GM12878 (cell line): ENCODE data around the gene AGTRAP. TPM values are rescaled to one million over a fixed set of nuclear protein-coding genes. Genes with fewer than 3 reads are reported as not detected.

Source experiments
- ATAC-seq: fragments of 200-7000 bp; cut with Tn5 transposase; 3 replicates; pipeline ENCODE4 v1.9.1; 2020; ENCODE audit warnings: mild to moderate bottlenecking, moderate library complexity
- BruUV-seq: library from RNA; stranded (reverse); fragments of 400-500 nt; replicated peaks from 2 replicates; lab custom pipeline; 2021; lab: Mats Ljungman, UMichigan
- CTCF ChIA-PET: fragments of 300-600 bp; sonication (Branson Sonifier 250); formaldehyde crosslinking; extraction: SDS; loops from one replicate; lab custom pipeline; 2021; ENCODE audit warnings: inconsistent platforms; lab: Yijun Ruan, JAX
- POLR2A ChIA-PET: fragments of 350-600 bp; formaldehyde crosslinking; extraction: SDS; loops from one replicate; lab custom pipeline; 2021; ENCODE audit warnings: inconsistent platforms; lab: Charles Lee
- RAD21 ChIA-PET: fragments of 300-600 bp; sonication (Branson Sonifier 250); formaldehyde crosslinking; loops from one replicate; lab custom pipeline; 2023; ENCODE audit warnings: antibody characterized with exemption; ENCODE audit not compliant: unreplicated experiment; lab: Charles Lee
- SMC1A ChIA-PET: fragments of 300-600 bp; sonication (Branson Sonifier 250); formaldehyde crosslinking; loops from one replicate; lab custom pipeline; 2023; ENCODE audit not compliant: unreplicated experiment, uncharacterized antibody; lab: Charles Lee
- DNase-seq: peaks from one replicate; pipeline ENCODE4 v3.0.0-alpha.2; 2011; ENCODE audit warnings: low read depth, low spot score
- FAIRE-seq: peaks from 3 replicates; lab custom pipeline; 2011; peaks lifted over from hg19 to GRCh38; lab: Jason Lieb, UNC
- H2AFZ ChIP-seq: 2 replicates; pipeline ENCODE4 v1.6.0; 2011; ENCODE audit warnings: low read depth, low read length, control low read depth; ENCODE audit not compliant: control insufficient read depth
- H3K27ac ChIP-seq: 2 replicates; pipeline ENCODE4 v1.5.1; 2011; ENCODE audit warnings: control low read depth; ENCODE audit not compliant: control insufficient read depth, insufficient read depth
- H3K27me3 ChIP-seq, 2 experiments: replicated peaks in 1 of 2; 2 replicates each; pipeline versions ENCODE4 v1.6.0 to v1.6.1; 2011; ENCODE audit warnings: low read length in 1 of 2; ENCODE audit not compliant: control insufficient read depth in 2 of 2, insufficient read depth in 2 of 2
- H3K36me3 ChIP-seq, 2 experiments: 2 replicates each; pipeline ENCODE4 v1.5.1; 2011; ENCODE audit warnings: low read length in 1 of 2; ENCODE audit not compliant: control insufficient read depth in 2 of 2, insufficient read depth in 2 of 2
- H3K4me1 ChIP-seq: 2 replicates; pipeline ENCODE4 v1.6.1; 2011; ENCODE audit warnings: mild to moderate bottlenecking, low read length, moderate library complexity, mixed read lengths; ENCODE audit not compliant: control insufficient read depth, insufficient read depth
- H3K4me2 ChIP-seq: 2 replicates; pipeline ENCODE4 v1.6.0; 2011; ENCODE audit warnings: control low read depth; ENCODE audit not compliant: control insufficient read depth, insufficient read depth
- H3K4me3 ChIP-seq: fragments of 200-600 bp; sonication (generic); 2 replicates; pipeline ENCODE4 v1.5.1; 2016
- H3K79me2 ChIP-seq: 2 replicates; pipeline ENCODE4 v1.6.0; 2011; ENCODE audit warnings: low read length; ENCODE audit not compliant: control insufficient read depth, insufficient read depth
- H3K9ac ChIP-seq: 2 replicates; pipeline ENCODE4 v1.8.0; 2011; ENCODE audit warnings: low read length, control low read depth, mixed read lengths; ENCODE audit not compliant: control insufficient read depth, insufficient read depth
- H3K9me3 ChIP-seq: replicated peaks from 3 replicates; pipeline ENCODE4 v1.5.1; 2011; ENCODE audit warnings: mild to moderate bottlenecking, low read length; ENCODE audit not compliant: control insufficient read depth, insufficient read depth
- H4K20me1 ChIP-seq: 2 replicates; pipeline ENCODE4 v1.6.0; 2011; ENCODE audit not compliant: control insufficient read depth, insufficient read depth
- CBX3 ChIP-seq: fragments of 200-600 bp; sonication (generic); IDR thresholded peaks from 2 replicates; pipeline ENCODE4 v1.6.1; 2016; ENCODE audit warnings: low read depth, borderline replicate concordance
- E2F8 ChIP-seq: fragments of 450-650 bp; IDR thresholded peaks from 2 replicates; pipeline ENCODE4 v1.6.1; 2018; ENCODE audit warnings: mild to moderate bottlenecking, low read depth, moderate library complexity; ENCODE audit not compliant: partially characterized antibody
- E4F1 ChIP-seq: fragments of 450-650 bp; IDR thresholded peaks from 2 replicates; pipeline ENCODE4 v1.6.1; 2018; ENCODE audit warnings: borderline replicate concordance, mild to moderate bottlenecking; ENCODE audit not compliant: partially characterized antibody
- HCFC1 ChIP-seq: fragments of 150-350 bp; IDR thresholded peaks from 2 replicates; pipeline ENCODE4 v1.6.1; 2014; ENCODE audit warnings: low read length
- MTA3 ChIP-seq: IDR thresholded peaks from 2 replicates; pipeline ENCODE4 v1.6.1; 2012; ENCODE audit warnings: low read length, inconsistent platforms, borderline replicate concordance
- SKIL ChIP-seq: fragments of 450-650 bp; IDR thresholded peaks from 2 replicates; pipeline ENCODE4 v1.6.1; 2017; ENCODE audit warnings: mild to moderate bottlenecking, low read depth, inconsistent platforms; ENCODE audit not compliant: poor library complexity, severe bottlenecking
- ZBTB11 ChIP-seq: fragments of 450-650 bp; formaldehyde crosslinking; IDR thresholded peaks from 2 replicates; pipeline ENCODE4 v1.5.0; 2022; ENCODE audit warnings: mild to moderate bottlenecking, missing genetic modification characterization
- WGBS: methylation state at CpG from one replicate; pipeline ENCODE4 v1.1.6; 2016; ENCODE audit warnings: low lambda C conversion rate; ENCODE audit not compliant: insufficient replicate concordance, insufficient coverage; ENCODE audit errors: missing lambda C conversion rate; 5-methylcytosine and 5-hydroxymethylcytosine counted together
- in situ Hi-C: fragments of 300-500 bp; cut with MboI; formaldehyde crosslinking; loops from 9 replicates; pipeline ENCODE4 v1.14.3; 2018; ENCODE audit warnings: mixed read lengths
- intact Hi-C: fragments of 100-400 bp; cut with micrococcal nuclease; formaldehyde crosslinking; loops from one replicate; pipeline ENCODE4 v1.14.2; 2022; ENCODE audit not compliant: unreplicated experiment
- polyA plus RNA-seq, 11 experiments: library from polyadenylated mRNA; depleted of rRNA in 4 of 11; unstranded in 6 of 11; stranded (reverse) in 5 of 11; fragments of >200 nt; fragmentation: Nextera tagmentation in 4 of 11; fragmentation: Illumina TruSeq in 1 of 11; extraction: Ambion mirVana in 4 of 11; extraction: Trizol in 1 of 11; gene quantifications; 1 replicate in 1 of 11; 2 replicates in 10 of 11; pipeline versions ENCODE4 v1.2.1 to v1.2.3, GENCODE V29; 2011 to 2016; ENCODE audit warnings: inconsistent platforms in 2 of 11, missing spikeins in 2 of 11, low read depth in 1 of 11
- total RNA-seq, 4 experiments: library from RNA; depleted of rRNA in 3 of 4; stranded (reverse); fragments of >200 nt in 3 of 4; fragmentation: Illumina TruSeq in 1 of 4; extraction: Trizol in 1 of 4; gene quantifications; 2 replicates each; pipeline versions ENCODE4 v1.2.1 to v1.2.3, GENCODE V29; 2013 to 2021

AGTRAP gene
- total and polyA plus RNA-seq, 10 of the 15 experiments (the other 5 are each of a cell fraction or from before 2014, with no cell fraction given) = 3.0 to 17.4 (median 10.2) TPM

- TF ChIP-seq MTA3 (no peak), HCFC1 (no peak), SKIL (no peak), ZBTB11 (no peak), CBX3 (no peak), E2F8 (no peak), E4F1 (no peak)
- Histone ChIP-seq H3K4me3 (no peak overlapping the region), H3K27ac (no peak overlapping the region), H3K9ac (no peak overlapping the region), H2AFZ (no peak overlapping the region), H3K27me3 (no peaks in the 10 kb centered on the region), H3K4me2 (no peak overlapping the region), H3K79me2 (no peaks in the 10 kb centered on the region), H3K4me1 (peaks cover 15% of the 10 kb centered on the region), H3K36me3 (no peaks in the 10 kb centered on the region), H4K20me1 (no peaks in the 10 kb centered on the region), H3K9me3 (no peaks in the 10 kb centered on the region)
- RAD21 ChIA-PET = no interaction called here
- POLR2A ChIA-PET = no interaction called here
- in situ Hi-C loops = no loop called here
- no peak for FAIRE-seq
- no peak for DNase-seq
- WGBS = 71% methylated on average over 4 of the region's 4 CpGs
- SMC1A ChIA-PET = no interaction called here
- CTCF ChIA-PET = no interaction called here
- no TSS peak for BruUV-seq
- intact Hi-C loops = no loop called here
- ATAC-seq = no peak
Observed at GRCh38 chr1:11741482-11741881, 5.5 kb downstream of the AGTRAP start.
